ENCODE results near the gene ISYNA1. TPM values are rescaled to one million over a fixed set of nuclear protein-coding genes. Genes with fewer than 3 reads are reported as not detected.

Gene ISYNA1
- total and polyA plus RNA-seq, 4 donors, result 4.7 to 41.9 (median 10.1) TPM

- no peak for TF ChIP-seq ATF3 (IDR thresholded peaks at IDR 0.05)
- no peak for TF ChIP-seq TAF1 (conservative IDR thresholded peaks at IDR 0.05)
- no peak for TF ChIP-seq SP1 (IDR thresholded peaks at IDR 0.05)
- no peak for TF ChIP-seq RAD21 (IDR thresholded peaks at IDR 0.05)
- no peak for TF ChIP-seq GABPA (IDR thresholded peaks at IDR 0.05 in 1 of 2, conservative IDR thresholded peaks at IDR 0.05 in 1 of 2)
- peaks cover 8 to 38% (median 23%) of the 10 kb centered on the region in 4 donors for H3K4me1 ChIP-seq (ENCODE audit: control insufficient read depth in 4 of 4, insufficient read depth in 4 of 4, low read length in 3 of 4)
Measured at GRCh38 chr19:18385359-18385674, 52.6 kb downstream of the ISYNA1 start.

GRCh38 chr19:18384775-18385174, 53.2 kb downstream of the ISYNA1 start:
- TF ChIP-seq FOXA1 (IDR thresholded peaks at IDR 0.05) (no peak), CTCF (IDR thresholded peaks at IDR 0.05; ENCODE audit: low read depth, low read length, missing input control) (no peak), HNF4G (IDR thresholded peaks at IDR 0.05) (no peak), SP1 (IDR thresholded peaks at IDR 0.05) (no peak), TAF1 (conservative IDR thresholded peaks at IDR 0.05) (no peak), HNF4A (conservative IDR thresholded peaks at IDR 0.05) (no peak), MAX (IDR thresholded peaks at IDR 0.05) (no peak), RXRA (IDR thresholded peaks at IDR 0.05) (no peak), ATF3 (IDR thresholded peaks at IDR 0.05) (no peak), GABPA (IDR thresholded peaks at IDR 0.05 in 1 of 2, conservative IDR thresholded peaks at IDR 0.05 in 1 of 2) (no peak)
- DNase-seq (ENCODE audit: low spot score), result no peak
- H3K27me3 ChIP-seq (ENCODE audit: control insufficient read depth in 4 of 4, insufficient read depth in 4 of 4, low read length in 3 of 4), result no peaks in the 10 kb centered on the region
- H3K27ac ChIP-seq (ENCODE audit: low read depth in 1 of 2, low read length in 2 of 2), result peak overlapping the region in 1 of 2 donors; percentile 90
- 79% methylated on average over 7 of the region's 7 CpGs for WGBS
- H3K9me3 ChIP-seq (ENCODE audit: control insufficient read depth in 4 of 4, low read length in 3 of 4), result no peaks in the 10 kb centered on the region
- H3K4me3 ChIP-seq (ENCODE audit: low read depth in 1 of 3, low read length in 3 of 3), result no peak overlapping the region
- no peak overlapping the region for H3K9ac ChIP-seq (ENCODE audit: low read depth in 1 of 2, low read length in 2 of 2)
- peaks cover 9 to 40% (median 26%) of the 10 kb centered on the region in 4 donors for H3K4me1 ChIP-seq (ENCODE audit: control insufficient read depth in 4 of 4, insufficient read depth in 4 of 4, low read length in 3 of 4)
- H3K36me3 ChIP-seq (ENCODE audit: control insufficient read depth in 4 of 4, insufficient read depth in 3 of 4, low read depth in 1 of 4, low read length in 3 of 4), result peaks cover 0 to 3% (median 0%) of the 10 kb centered on the region in 4 donors

More at GRCh38 chr19:18385359-18385674, 52.6 kb downstream of the ISYNA1 start:
- DNase-seq (ENCODE audit: low spot score), result no peak
- Histone ChIP-seq H3K9me3 (ENCODE audit: control insufficient read depth in 4 of 4, low read length in 3 of 4) (no peaks in the 10 kb centered on the region), H3K4me3 (ENCODE audit: low read depth in 1 of 3, low read length in 3 of 3) (no peak overlapping the region), H3K36me3 (ENCODE audit: control insufficient read depth in 4 of 4, insufficient read depth in 3 of 4, low read depth in 1 of 4, low read length in 3 of 4) (peaks cover 0 to 5% (median 0%) of the 10 kb centered on the region in 4 donors), H3K27ac (ENCODE audit: low read depth in 1 of 2, low read length in 2 of 2) (peak overlapping the region; percentile 90), H3K27me3 (ENCODE audit: control insufficient read depth in 4 of 4, insufficient read depth in 4 of 4, low read length in 3 of 4) (no peaks in the 10 kb centered on the region), H3K9ac (ENCODE audit: low read depth in 1 of 2, low read length in 2 of 2) (peak overlapping the region in 1 of 2 donors; percentile 16)
- WGBS, result 97% methylated on average over 3 of the region's 3 CpGs

Small RNA genes lying within 50 kb of the gene (small RNA-seq; reads per million reads assigned to genes)
- gene MIR3189, result not detected

Other genes starting within 250 kb of the ISYNA1 start
- gene MPV17L2, start 244.9 kb downstream of the ISYNA1 start, total RNA-seq, result 10 to 100 TPM in 1 of 2 donors, 1 to 10 TPM in 1; 3.6 to 12.1 TPM
- gene MPV17L2, start 244.9 kb downstream of the ISYNA1 start, polyA plus RNA-seq, result 10 to 100 TPM; 16.1 to 28.0 TPM
- under 1 TPM; 0.33 to 0.84 TPM for gene RAB3A, start 234.1 kb downstream of the ISYNA1 start, total RNA-seq
- 1 to 10 TPM in 1 of 2 donors, under 1 TPM in 1; 0.74 to 1.7 TPM for gene RAB3A, start 234.1 kb downstream of the ISYNA1 start, polyA plus RNA-seq
- gene PDE4C, start 211.7 kb downstream of the ISYNA1 start, total RNA-seq, result under 1 TPM; 0.51 to 0.75 TPM
- under 1 TPM in 1 of 2 donors, not detected in 1; 0.23 TPM for gene PDE4C, start 211.7 kb downstream of the ISYNA1 start, polyA plus RNA-seq
- 1 to 10 TPM in 1 of 2 donors, under 1 TPM in 1; 0.19 to 2.4 TPM for gene IQCN, start 163.7 kb downstream of the ISYNA1 start, total RNA-seq
- gene IQCN, start 163.7 kb downstream of the ISYNA1 start, polyA plus RNA-seq, result under 1 TPM; 0.43 to 0.64 TPM
- 100 to 1,000 TPM in 1 of 2 donors, 10 to 100 TPM in 1; 36.9 to 103 TPM for gene JUND, start 156.5 kb downstream of the ISYNA1 start, total RNA-seq
- 10 to 100 TPM; 12.8 to 46.7 TPM for gene JUND, start 156.5 kb downstream of the ISYNA1 start, polyA plus RNA-seq
- 100 to 1,000 TPM in 1 of 2 donors, 10 to 100 TPM in 1; 42.4 to 100 TPM for gene LSM4, start 115.1 kb downstream of the ISYNA1 start, total RNA-seq
- 10 to 100 TPM; 68.4 to 81.9 TPM for gene LSM4, start 115.1 kb downstream of the ISYNA1 start, polyA plus RNA-seq
- 10 to 100 TPM; 21.5 to 48.3 TPM for gene PGPEP1, start 97.5 kb downstream of the ISYNA1 start, total RNA-seq
- gene PGPEP1, start 97.5 kb downstream of the ISYNA1 start, polyA plus RNA-seq, result 10 to 100 TPM; 15.8 to 30.8 TPM
- 10 to 100 TPM in 1 of 2 donors, under 1 TPM in 1; 0.42 to 11.6 TPM for gene GDF15, start 52.0 kb downstream of the ISYNA1 start, total RNA-seq
- 1 to 10 TPM; 6.7 to 7.7 TPM for gene GDF15, start 52.0 kb downstream of the ISYNA1 start, polyA plus RNA-seq
- gene LRRC25, start 40.5 kb downstream of the ISYNA1 start, total RNA-seq, result 10 to 100 TPM in 1 of 2 donors, 1 to 10 TPM in 1; 7.9 to 13.4 TPM
- gene LRRC25, start 40.5 kb downstream of the ISYNA1 start, polyA plus RNA-seq, result 1 to 10 TPM; 2.3 to 5.8 TPM
- 10 to 100 TPM in 1 of 2 donors, 1 to 10 TPM in 1; 6.4 to 19.0 TPM for gene SSBP4, start 18.7 kb downstream of the ISYNA1 start, total RNA-seq
- 10 to 100 TPM in 1 of 2 donors, 1 to 10 TPM in 1; 4.0 to 16.6 TPM for gene SSBP4, start 18.7 kb downstream of the ISYNA1 start, polyA plus RNA-seq
- 10 to 100 TPM in 1 of 2 donors, 1 to 10 TPM in 1; 7.6 to 10.5 TPM for gene ELL, start 83.9 kb upstream of the ISYNA1 start, total RNA-seq
- 1 to 10 TPM; 4.5 to 5.6 TPM for gene ELL, start 83.9 kb upstream of the ISYNA1 start, polyA plus RNA-seq
- 100 to 1,000 TPM in 1 of 2 donors, 10 to 100 TPM in 1; 75.8 to 225 TPM for gene FKBP8, start 105.4 kb upstream of the ISYNA1 start, total RNA-seq
- 100 to 1,000 TPM in 1 of 2 donors, 10 to 100 TPM in 1; 59.1 to 126 TPM for gene FKBP8, start 105.4 kb upstream of the ISYNA1 start, polyA plus RNA-seq
- 10 to 100 TPM; 31.8 to 47.0 TPM for gene KXD1, start 119.7 kb upstream of the ISYNA1 start, total RNA-seq
- gene KXD1, start 119.7 kb upstream of the ISYNA1 start, polyA plus RNA-seq, result 10 to 100 TPM; 39.9 to 53.6 TPM
- 100 to 1,000 TPM; 324 to 585 TPM for gene UBA52, start 133.7 kb upstream of the ISYNA1 start, total RNA-seq
- gene UBA52, start 133.7 kb upstream of the ISYNA1 start, polyA plus RNA-seq, result 100 to 1,000 TPM; 382 to 647 TPM
- 10 to 100 TPM; 25.9 to 44.0 TPM for gene REX1BD, start 150.7 kb upstream of the ISYNA1 start, total RNA-seq
- gene REX1BD, start 150.7 kb upstream of the ISYNA1 start, polyA plus RNA-seq, result 10 to 100 TPM; 58.7 to 71.9 TPM
- gene CRLF1, start 168.7 kb upstream of the ISYNA1 start, total RNA-seq, result 1 to 10 TPM in 1 of 2 donors, not detected in 1; 1.6 TPM
- 1 to 10 TPM in 1 of 2 donors, under 1 TPM in 1; 0.49 to 1.9 TPM for gene CRLF1, start 168.7 kb upstream of the ISYNA1 start, polyA plus RNA-seq
- under 1 TPM in 1 of 2 donors, not detected in 1; 0.08 TPM for gene TMEM59L, start 174.7 kb upstream of the ISYNA1 start, total RNA-seq
- under 1 TPM; 0.08 to 0.15 TPM for gene TMEM59L, start 174.7 kb upstream of the ISYNA1 start, polyA plus RNA-seq
- 1 to 10 TPM; 2.4 to 5.9 TPM for gene KLHL26, start 198.9 kb upstream of the ISYNA1 start, total RNA-seq
- 1 to 10 TPM; 2.3 to 2.4 TPM for gene KLHL26, start 198.9 kb upstream of the ISYNA1 start, polyA plus RNA-seq
- 1 to 10 TPM; 1.5 to 2.2 TPM for gene CRTC1, start 245.5 kb upstream of the ISYNA1 start, total RNA-seq
- 1 to 10 TPM; 1.5 to 3.5 TPM for gene CRTC1, start 245.5 kb upstream of the ISYNA1 start, polyA plus RNA-seq

All from liver (tissue), 10 donors.